ENCODE results near the gene PCNT. TPM values are rescaled to one million over a fixed set of nuclear protein-coding genes. Genes with fewer than 3 reads are reported as not detected.
"Not testable (repeated sequence)": the region's sequence is repeated elsewhere in the genome, so short reads cannot be mapped to it uniquely, and the experiment has no call there.

PCNT gene
- polyA plus RNA-seq, 3 donors, result 36.0 to 45.5 (median 40.3) TPM

DNA sequence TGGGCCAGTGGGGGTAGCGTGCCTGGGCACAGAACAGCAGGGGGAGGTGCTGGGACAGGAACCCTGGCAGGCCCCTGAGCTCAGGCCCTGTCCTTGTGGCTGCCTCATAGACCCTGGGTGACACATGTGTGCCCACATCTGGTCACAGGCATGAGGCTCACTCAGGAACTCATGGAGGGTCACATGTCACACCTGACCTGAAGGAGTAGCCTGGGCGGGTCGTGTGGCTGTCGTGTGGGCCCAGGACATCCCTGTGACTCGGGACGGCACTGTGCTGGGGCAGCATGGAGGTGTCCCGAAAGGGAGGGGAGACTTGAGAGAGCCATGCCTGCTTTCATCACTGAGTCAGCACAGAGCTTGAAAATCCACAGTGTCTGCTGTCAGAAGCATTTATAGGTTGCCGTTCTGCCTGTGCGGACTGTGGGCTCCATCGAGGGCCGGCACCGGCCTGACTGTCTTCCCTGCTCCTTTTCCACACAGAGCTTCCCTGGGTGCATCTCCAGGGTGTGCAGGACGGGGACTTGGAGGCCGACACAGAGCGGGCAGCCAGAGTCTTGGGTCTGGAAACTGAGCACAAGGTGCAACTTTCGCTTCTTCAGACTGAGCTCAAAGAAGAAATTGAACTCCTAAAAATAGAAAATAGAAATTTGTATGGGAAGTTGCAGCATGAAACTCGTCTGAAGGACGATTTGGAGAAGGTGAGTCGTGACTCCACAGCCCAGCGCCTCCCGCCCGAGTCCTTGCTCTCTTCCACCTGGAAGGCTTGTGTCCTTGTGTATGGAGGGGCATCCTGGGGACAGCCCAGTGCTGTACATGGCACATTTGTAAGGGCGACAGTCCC lies 32.8 kb downstream of the PCNT start:
- DNase-seq, result no peak

- DNase-seq, result no peak
These were observed 33.3 kb downstream of the PCNT start for GRCh38 chr21:46357335-46357604.

DNA sequence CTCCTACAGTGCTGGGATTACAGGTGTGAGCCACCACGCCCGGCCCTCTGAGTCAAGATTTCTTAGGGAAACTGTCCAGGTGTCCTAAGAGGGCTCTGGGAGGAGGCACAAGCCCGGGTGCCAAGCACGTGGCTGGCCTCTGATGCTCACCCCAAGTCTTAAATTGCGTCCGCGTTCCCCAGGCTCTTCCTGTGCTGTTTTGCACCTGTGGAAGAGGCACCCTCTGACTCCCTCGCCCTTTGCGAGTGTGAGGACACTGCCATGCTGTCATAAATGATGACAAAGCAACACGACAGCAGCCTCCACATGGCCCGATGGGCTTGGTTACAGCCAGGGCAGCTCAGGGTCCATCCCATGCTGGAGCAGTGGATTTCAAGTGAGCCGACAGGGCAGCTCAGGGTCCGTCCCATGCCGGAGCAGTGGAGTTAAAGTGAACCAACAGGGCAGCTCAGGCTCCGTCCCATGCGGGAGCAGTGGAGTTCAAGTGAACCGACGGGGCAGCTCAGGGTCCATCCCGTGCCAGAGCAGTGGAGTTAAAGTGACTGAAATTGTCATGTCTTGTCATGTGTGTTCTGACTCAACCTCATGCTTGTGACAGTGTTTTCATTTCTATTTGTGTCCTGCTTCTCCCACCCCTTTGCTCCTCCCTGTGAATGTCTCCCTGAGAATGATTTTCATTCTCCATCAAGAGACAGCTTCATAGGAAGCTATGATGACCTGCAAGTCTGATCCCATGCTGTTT lies 33.9 kb downstream of the PCNT start:
- no peak for DNase-seq

DNA sequence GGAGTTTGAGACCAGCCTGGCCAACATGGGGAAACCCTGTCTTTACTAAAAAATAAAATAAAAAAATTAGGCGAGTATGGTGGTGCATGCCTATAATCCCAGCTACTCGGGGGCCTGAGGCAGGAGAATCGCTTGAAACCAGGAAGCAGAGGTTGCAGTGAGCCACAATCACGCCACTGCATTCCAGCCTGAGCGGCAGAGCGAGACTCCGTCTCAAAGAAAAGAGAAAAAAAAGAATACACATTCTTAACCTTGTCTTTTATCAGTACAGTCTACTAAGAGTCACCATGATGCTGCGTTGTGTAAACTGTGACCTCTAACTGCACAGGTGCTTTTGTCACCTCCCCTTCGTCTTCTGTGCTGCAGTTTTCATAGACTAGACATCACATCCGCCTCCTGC lies 37.2 kb downstream of the PCNT start:
- DNase-seq, result peak; percentile 33

GRCh38 chr21:46361935-46362334 lies 38.0 kb downstream of the PCNT start:
- peak; percentile 80 for DNase-seq

DNA sequence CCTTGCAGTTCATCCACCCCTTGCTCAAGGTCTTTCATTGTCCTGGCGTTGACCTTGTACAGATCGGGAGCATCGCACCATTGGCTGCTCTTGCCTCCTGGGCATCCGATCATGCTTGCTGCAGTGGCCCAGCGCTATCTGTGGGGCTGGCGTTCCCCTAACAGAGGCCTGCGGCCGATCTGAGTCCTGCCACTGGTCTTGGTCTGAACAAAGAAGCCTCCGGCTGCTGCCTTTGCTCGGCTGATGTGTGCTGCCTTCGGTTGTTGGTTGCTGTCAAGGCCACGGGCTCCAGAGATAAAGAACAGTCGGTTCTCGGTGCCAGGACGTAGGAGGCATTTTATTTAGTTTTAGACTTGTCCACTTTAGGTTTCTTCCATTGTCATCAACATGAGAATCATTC lies 39.0 kb downstream of the PCNT start:
- DNase-seq, result no peak

- DNase-seq, result no peak
These were observed 39.7 kb downstream of the PCNT start for GRCh38 chr21:46363698-46364097.

DNA sequence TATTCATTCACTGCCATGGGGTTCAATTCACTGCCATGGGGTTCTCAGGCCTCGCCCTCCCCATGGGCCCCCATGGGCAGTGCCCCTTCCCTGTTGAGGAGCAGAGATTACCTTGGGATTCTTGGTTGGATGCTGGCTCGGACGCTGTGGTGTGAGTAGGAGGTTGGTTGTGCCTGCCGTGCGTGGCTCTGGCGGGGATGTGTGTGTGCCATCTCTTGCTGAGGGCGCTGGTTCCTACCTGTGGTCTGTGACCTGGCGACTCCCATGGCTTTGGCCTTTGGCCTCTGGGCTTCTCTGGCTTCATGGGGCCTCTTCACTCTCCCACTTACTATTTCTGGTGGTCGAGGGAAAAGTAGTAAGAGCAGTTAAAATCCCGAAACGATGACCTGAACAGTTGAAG lies 42.1 kb downstream of the PCNT start:
- no peak for DNase-seq

DNA sequence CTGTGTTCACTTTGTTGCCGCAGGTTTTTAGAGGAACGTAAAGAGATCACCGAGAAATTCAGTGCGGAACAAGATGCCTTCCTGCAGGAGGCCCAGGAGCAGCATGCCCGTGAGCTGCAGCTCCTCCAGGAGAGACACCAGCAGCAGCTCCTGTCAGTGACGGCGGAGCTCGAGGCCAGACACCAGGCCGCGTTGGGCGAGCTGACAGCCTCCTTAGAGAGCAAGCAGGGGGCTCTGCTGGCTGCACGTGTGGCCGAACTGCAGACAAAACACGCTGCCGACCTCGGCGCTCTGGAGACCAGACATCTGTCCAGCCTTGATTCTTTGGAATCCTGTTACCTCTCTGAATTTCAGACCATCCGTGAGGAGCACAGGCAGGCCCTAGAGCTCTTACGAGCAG lies 42.6 kb downstream of the PCNT start:
- DNase-seq, result no peak

- no peak for DNase-seq
These were observed 43.0 kb downstream of the PCNT start for GRCh38 chr21:46366966-46367365.

DNA sequence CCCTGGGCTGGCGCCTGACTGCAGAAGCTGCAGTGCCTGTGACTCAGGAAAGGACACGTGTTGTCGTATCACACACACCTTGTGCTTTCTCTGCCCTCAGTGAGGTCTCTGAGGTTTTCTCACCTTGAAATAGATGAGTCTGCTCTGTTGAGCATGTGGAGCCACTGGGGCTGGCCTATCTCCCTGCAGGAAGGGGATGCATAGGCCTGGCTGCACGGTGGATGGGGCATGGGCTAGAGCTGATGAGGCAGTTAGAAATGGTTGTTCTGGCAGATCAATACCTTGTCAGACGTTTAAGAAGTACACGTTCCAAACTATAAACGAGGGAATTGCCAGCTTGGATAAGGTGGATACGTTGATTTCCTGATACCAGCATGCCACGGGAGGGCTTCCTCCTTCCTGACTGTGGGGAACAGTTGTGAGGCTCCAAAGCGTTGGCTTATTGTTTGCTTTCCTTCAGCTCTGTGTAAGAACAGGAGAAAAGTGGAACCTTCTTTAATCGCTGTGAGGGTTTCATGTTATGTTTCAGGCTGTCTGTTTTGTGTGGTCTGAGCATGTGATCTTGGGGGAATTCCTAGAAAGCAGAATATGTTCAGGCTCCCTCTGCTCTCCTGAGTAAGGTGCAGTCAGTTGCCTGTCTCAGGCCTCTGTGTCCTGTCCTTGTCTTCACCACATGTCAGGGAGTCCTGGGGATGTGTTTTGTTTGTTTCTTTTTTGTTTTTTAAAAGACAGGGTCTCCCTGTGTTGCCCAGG lies 44.8 kb downstream of the PCNT start:
- DNase-seq, result no peak

GRCh38 chr21:46369520-46370235 lies 45.7 kb downstream of the PCNT start:
- no peak for DNase-seq

DNA sequence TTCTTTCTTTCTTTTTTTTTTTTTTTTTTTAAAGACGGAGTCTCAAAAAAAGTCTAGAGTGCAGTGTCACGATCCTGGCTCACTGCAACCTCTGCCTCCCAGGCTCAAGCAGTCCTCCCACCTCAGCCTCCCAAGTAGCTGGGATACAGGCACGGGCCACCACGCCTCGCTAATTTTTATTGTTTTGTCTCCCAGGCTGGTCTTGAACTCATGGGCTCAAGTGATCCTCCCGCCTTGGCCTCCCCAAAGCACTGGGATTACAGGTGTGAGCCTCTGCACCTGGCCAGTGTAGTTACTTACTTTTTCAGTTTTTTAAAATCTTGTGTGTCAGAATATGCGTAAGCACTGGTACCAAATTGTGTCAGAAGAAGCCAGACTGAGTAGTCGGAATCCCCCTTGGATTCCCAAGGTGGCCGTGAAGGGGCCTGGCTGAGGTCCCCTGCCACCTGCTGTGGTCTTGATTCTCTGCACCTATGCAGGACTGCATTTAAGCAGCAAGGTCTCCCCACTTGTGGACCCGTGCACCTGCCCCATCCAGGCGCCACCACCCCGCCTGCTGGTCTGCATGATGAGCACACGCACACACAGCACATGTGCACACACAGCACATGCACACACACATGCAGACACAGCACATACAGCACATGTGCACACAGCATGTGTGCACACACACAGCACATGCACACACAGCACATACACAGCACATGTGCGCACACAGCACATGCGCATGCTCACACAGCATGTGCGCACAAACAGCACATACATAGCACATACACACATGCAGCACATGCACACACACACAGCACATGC lies 47.5 kb downstream of the PCNT start:
- DNase-seq, result no peak

- no peak for DNase-seq
These were observed 48.1 kb downstream of the PCNT start for GRCh38 chr21:46372014-46372485.

- not testable (repeated sequence) for DNase-seq
These were observed 49.0 kb downstream of the PCNT start for GRCh38 chr21:46372947-46373346.

- DNase-seq, result no peak
These were observed 50.9 kb downstream of the PCNT start for GRCh38 chr21:46374761-46375389.

- no peak for DNase-seq
These were observed 51.7 kb downstream of the PCNT start for GRCh38 chr21:46375560-46376230.

- no peak for DNase-seq
These were observed 52.3 kb downstream of the PCNT start for GRCh38 chr21:46376231-46376628.

DNA sequence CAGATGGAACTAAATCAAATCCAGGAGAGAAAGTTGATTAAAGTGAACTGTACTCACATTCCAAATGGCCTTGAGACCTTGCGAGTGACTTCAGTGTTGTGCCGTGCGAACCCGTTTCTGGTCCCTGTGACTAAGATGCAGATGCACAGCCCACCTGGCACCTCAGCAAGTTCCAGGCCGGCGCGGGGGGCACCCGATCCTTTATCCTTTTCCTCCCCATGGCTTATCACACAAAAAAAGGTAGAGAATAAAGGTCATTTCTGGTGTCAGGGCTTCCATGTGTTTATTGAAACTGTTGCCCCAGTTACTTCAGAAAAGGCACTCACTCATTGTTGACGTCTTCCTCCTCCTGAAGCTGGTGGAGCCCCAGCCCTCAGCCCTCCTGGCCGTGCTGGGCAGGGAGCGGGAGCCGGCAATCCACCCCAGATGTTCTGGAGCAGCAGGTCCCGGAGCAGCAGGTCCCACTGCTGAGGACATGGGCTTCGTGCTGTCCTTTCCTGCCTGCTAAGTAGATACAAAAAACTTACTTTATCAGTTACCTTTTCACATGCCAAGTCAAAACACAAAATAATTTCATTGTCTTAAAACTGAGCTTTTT lies 53.0 kb downstream of the PCNT start:
- DNase-seq, result no peak

DNA sequence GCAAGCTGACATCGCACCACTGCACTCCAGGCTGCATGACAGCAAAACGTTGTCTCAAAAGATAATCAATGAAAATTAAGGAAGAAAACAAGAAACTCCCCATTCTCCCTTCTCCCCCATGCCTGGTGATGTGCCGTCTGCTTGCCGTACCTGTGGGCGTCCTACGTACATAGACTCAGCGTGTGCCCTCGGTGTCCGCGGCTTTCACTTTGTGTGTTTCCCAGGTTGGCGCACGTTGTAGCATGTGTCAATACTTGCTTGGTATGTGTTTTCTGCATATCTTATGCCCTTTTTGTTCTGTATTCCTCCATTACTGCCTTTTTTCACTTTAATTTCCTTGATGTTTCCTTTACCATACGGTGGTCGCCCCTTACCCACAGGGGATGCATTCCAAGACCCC lies 53.8 kb downstream of the PCNT start:
- DNase-seq, result no peak

Data from renal pelvis (tissue), 4 donors.